Activated gamma-delta T cell treated with anti-CD3 and anti-CD28 coated beads, Interleukin-2, amount 50 U/mL, for 16 hours (primary cell): ENCODE data around the gene KAZN.

Source experiments
- DNase-seq: peaks from one replicate; pipeline ENCODE4 v3.0.0-alpha.2; 2020; ENCODE audit warnings: low read depth

The KAZN gene

DNA sequence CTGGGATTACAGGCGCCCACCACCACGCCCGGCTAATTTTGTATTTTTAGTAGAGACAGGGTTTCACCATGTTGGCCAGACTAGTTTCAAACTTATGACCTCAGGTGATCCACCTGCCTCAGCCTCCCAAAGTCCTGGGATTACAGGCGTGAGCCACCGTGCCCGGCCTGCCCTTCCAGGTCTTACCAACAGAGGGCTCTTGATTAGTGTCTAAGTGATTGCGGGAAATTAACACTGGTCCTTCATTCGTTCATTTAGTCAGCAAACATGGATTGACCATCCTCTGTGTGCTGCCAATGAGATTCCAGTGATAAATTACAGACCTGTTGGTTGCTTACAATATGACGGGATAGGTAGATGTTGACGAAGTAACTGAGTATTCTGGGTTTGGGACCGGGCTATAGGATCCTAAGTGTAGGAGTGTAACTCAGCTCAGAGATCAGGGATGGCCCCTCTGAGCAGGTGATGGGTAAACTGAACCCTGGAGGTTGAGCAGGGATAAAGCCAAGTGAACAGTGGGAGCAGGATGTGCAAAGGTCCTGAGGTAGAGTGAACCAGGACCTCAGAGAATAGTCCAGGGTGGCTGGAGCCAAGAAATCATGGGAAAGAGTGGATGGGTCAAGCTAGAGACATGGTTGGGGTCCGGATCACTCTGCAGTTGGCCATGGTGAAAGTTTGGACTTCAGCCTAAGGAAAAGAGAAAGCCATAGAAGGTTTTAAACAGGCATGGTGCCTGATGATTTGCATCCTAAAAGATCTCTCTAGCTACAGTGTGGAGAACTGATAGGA is 171.2 kb downstream of the KAZN start:
- DNase-seq, result no peak

GRCh38 chr1:14773396-14774025 is 175.0 kb downstream of the KAZN start:
- DNase-seq, result no peak

- DNase-seq, result no peak
Observed at GRCh38 chr1:14774225-14774624, 175.7 kb downstream of the KAZN start.

- no peak for DNase-seq
Observed at GRCh38 chr1:14774988-14775387, 176.5 kb downstream of the KAZN start.

DNA sequence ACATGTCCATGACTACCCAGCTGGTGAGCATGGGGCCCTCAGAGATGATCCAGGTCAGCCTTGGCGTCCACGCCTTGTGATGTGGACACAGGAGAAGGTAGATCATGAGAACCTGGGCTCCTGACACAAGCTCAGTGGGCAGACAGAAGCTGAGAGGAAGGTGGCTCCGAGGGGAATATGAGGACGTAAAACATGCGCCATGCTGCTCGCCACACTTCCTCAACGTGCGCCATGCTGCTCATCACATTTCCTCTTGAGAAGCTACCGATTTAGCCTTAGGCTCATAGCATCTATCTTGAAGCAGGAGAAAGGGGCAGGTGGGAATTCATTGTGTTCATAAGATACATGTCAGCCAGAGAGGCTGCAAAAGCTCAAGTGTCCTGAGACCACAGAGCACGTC is 176.9 kb downstream of the KAZN start:
- DNase-seq, result no peak

GRCh38 chr1:14777516-14778506 is 179.3 kb downstream of the KAZN start:
- no peak for DNase-seq

- no peak for DNase-seq
Observed at GRCh38 chr1:14778541-14778897, 180.0 kb downstream of the KAZN start.

- DNase-seq, result no peak
Observed at GRCh38 chr1:14778898-14779865, 180.7 kb downstream of the KAZN start.

DNA sequence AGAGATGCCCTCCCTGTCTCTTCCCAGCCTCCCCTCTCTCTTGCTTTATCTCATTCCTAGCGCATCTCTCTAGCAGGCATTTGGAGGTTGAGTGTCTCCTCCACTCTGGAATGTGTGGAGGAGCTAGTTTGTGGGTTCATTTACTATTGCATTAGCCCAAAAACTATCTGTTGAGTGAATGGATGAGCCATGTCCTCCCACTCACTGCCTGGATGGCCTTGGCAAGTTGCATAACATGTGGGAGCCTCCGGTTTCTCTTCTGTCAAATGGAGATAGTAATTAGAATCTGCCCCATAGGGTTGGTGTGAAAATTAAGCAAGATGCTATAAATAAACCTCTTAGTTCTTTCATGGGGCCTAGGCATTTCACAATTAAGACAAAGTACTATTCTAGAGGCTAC is 181.8 kb downstream of the KAZN start:
- DNase-seq, result no peak

DNA sequence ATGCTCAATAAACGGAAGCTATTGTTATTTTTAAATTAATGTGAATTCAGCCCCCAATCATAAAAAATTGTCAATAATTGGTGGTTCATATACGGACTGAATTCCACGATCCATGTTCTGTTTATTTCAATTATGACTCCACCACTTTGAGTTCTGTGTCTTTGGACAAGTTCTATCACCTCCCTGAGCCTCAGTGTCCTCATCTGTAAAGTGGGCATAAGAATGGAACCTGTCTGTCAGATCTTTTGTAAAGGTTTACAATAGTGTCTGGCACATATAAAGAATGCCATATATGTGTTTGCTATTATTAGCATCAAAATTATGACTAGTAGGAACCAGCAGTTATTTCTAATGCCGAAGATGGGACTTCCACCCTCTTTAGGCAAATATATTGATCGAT is 183.3 kb downstream of the KAZN start:
- no peak for DNase-seq

- DNase-seq, result no peak
Observed at GRCh38 chr1:14782741-14783591, 184.5 kb downstream of the KAZN start.

- DNase-seq, result no peak
Observed at GRCh38 chr1:14783592-14783886, 185.1 kb downstream of the KAZN start.

- no peak for DNase-seq
Observed at GRCh38 chr1:14784790-14785773, 186.6 kb downstream of the KAZN start.

- DNase-seq, result no peak
Observed at GRCh38 chr1:14786109-14786675, 187.7 kb downstream of the KAZN start.

- no peak for DNase-seq
Observed at GRCh38 chr1:14786681-14787080, 188.2 kb downstream of the KAZN start.

GRCh38 chr1:14787604-14788003 is 189.1 kb downstream of the KAZN start:
- DNase-seq, result no peak

- DNase-seq, result no peak
Observed at GRCh38 chr1:14788080-14788479, 189.6 kb downstream of the KAZN start.

DNA sequence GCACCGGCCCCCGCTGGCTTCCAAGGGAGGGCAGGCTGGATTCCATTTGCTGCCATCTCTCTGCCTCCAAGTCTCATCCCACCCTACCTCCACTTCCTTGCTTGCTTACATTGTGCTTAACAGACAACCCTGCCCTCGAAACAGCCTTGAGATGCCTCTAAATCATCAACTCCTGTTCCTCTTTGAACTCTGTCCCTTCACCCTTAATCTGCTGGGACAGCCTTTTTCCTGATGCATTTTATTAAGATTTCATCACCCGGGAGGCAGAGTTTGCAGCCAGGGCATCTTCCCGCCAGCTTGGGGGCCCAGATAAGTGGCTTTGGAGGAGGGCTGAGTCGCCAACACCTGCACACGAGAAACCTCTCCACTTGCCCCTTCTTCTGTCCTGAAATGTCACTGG is 192.5 kb downstream of the KAZN start:
- DNase-seq, result no peak

DNA sequence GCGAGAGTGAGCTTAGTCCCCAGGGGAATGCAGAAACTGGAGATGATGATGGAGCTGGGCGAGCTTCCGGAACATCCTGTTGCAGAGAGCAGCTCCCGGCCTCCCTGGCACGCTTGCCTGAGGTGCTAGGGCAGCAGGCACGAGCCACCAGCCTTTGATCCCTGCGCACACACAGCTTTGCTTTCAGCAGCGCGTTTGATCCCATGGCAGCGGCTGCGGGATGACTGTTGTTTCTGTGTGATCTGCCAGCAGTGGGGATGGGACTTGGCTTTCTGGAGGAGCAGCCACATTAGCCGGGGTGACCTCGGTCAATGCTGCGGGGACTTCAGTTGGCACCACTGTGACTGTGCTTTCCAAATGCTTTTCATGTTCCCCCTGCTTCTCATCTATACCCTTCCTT is 193.2 kb downstream of the KAZN start:
- no peak for DNase-seq
